ENCODE results near the gene SLC24A2. TPM values are rescaled to one million over a fixed set of nuclear protein-coding genes. Genes with fewer than 3 reads are reported as not detected.

The SLC24A2 gene
- total RNA-seq, 1 experiment from 2014 or later = 8.0 TPM

DNA sequence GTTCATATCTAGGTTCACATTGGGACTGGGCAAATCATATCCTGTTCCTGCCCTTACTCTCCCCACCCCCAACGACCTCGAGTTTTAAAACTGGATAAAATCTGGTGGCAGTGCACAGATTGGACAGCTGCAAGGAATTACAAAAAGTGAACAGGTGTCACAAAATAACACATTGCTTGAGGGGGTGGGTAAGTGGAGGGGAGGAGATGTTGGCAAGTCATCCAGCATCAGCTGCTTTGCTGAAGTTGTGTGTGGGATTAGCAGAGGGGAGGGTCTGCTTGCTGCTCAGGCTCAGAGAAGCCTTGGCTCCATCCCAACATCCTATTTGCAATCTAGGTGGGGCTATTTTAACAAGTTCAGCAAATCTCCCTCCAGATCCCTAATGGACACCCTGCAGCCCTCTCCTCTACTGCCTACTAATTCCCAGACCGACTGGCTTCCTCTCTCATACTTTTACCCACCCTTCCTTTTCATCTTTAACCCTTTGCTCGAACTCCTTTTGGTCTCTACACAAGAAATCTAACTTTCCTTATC lies 39.8 kb upstream of the SLC24A2 start:
- ChIA-PET POLR2A (no interaction called here), CTCF (no interaction called here)
- H3K27ac Mint-ChIP-seq = no peak overlapping the region
- ATAC-seq (no peak), DNase-seq (ENCODE audit: low spot score) (no peak)
- no peak overlapping the region for H3K4me3 Mint-ChIP-seq
- TF ChIP-seq, protein P1, sequence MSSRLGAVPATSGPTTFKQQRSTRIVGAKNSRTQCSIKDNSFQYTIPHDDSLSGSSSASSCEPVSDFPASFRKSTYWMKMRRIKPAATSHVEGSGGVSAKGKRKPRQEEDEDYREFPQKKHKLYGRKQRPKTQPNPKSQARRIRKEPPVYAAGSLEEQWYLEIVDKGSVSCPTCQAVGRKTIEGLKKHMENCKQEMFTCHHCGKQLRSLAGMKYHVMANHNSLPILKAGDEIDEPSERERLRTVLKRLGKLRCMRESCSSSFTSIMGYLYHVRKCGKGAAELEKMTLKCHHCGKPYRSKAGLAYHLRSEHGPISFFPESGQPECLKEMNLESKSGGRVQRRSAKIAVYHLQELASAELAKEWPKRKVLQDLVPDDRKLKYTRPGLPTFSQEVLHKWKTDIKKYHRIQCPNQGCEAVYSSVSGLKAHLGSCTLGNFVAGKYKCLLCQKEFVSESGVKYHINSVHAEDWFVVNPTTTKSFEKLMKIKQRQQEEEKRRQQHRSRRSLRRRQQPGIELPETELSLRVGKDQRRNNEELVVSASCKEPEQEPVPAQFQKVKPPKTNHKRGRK (CRISPR knock-in tag; IDR thresholded peaks at IDR 0.05; ENCODE audit: borderline replicate concordance) = no peak
- TF ChIP-seq, protein P2, sequence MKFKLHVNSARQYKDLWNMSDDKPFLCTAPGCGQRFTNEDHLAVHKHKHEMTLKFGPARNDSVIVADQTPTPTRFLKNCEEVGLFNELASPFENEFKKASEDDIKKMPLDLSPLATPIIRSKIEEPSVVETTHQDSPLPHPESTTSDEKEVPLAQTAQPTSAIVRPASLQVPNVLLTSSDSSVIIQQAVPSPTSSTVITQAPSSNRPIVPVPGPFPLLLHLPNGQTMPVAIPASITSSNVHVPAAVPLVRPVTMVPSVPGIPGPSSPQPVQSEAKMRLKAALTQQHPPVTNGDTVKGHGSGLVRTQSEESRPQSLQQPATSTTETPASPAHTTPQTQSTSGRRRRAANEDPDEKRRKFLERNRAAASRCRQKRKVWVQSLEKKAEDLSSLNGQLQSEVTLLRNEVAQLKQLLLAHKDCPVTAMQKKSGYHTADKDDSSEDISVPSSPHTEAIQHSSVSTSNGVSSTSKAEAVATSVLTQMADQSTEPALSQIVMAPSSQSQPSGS (CRISPR knock-in tag; IDR thresholded peaks at IDR 0.05; ENCODE audit: borderline replicate concordance, low read depth) = no peak
- TF ChIP-seq, protein P3, sequence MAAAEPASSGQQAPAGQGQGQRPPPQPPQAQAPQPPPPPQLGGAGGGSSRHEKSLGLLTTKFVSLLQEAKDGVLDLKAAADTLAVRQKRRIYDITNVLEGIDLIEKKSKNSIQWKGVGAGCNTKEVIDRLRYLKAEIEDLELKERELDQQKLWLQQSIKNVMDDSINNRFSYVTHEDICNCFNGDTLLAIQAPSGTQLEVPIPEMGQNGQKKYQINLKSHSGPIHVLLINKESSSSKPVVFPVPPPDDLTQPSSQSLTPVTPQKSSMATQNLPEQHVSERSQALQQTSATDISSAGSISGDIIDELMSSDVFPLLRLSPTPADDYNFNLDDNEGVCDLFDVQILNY (CRISPR knock-in tag; IDR thresholded peaks at IDR 0.05) = no peak
- no peak for TF ChIP-seq ZNF219 (CRISPR knock-in tag; IDR thresholded peaks at IDR 0.05; ENCODE audit: borderline replicate concordance)
- TF ChIP-seq, protein P4, sequence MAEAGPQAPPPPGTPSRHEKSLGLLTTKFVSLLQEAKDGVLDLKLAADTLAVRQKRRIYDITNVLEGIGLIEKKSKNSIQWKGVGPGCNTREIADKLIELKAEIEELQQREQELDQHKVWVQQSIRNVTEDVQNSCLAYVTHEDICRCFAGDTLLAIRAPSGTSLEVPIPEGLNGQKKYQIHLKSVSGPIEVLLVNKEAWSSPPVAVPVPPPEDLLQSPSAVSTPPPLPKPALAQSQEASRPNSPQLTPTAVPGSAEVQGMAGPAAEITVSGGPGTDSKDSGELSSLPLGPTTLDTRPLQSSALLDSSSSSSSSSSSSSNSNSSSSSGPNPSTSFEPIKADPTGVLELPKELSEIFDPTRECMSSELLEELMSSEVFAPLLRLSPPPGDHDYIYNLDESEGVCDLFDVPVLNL (CRISPR knock-in tag; IDR thresholded peaks at IDR 0.05; ENCODE audit: borderline replicate concordance, low read depth) = no peak
- TF ChIP-seq ZNF138 (CRISPR knock-in tag; conservative IDR thresholded peaks at IDR 0.05) = no peak
- no peak for TF ChIP-seq NR1H2 (CRISPR knock-in tag; IDR thresholded peaks at IDR 0.05)
- no peak for TF ChIP-seq GTF2I (CRISPR knock-in tag; conservative IDR thresholded peaks at IDR 0.05)
- no peak for TF ChIP-seq EMX1 (CRISPR knock-in tag; IDR thresholded peaks at IDR 0.05)
- TF ChIP-seq FOXP1 (CRISPR knock-in tag; IDR thresholded peaks at IDR 0.05; ENCODE audit: borderline replicate concordance) = no peak
- H3K9me3 Mint-ChIP-seq = peaks cover 32% of the 10 kb centered on the region
- H3K27me3 Mint-ChIP-seq (ENCODE audit: low read depth) = peaks cover 4% of the 10 kb centered on the region
- H3K36me3 Mint-ChIP-seq = peaks cover 30% of the 10 kb centered on the region
- H3K4me1 Mint-ChIP-seq = no peaks in the 10 kb centered on the region

DNA sequence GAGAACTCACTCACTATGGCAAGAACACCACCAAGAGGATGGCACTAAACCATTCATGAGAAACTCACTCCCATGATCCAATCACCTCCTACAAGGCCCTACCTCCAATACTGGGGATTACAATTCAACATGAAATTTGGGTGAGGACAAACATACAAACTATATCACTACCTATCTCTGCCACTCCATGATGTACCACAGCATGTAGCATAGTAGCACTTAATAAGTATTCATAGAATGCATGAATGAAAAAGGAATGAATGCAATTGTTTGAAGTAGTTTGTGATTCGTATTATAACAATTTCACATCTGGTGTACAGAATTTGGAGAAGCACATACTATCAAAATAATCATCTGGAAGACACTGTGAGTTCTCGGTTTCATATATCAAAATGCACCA lies 27.9 kb upstream of the SLC24A2 start:
- Mint-ChIP-seq H3K27me3 (ENCODE audit: low read depth) (no peaks in the 10 kb centered on the region), H3K4me1 (no peaks in the 10 kb centered on the region), H3K36me3 (peaks cover 53% of the 10 kb centered on the region), H3K4me3 (no peak overlapping the region), H3K9me3 (peaks cover 70% of the 10 kb centered on the region), H3K27ac (no peak overlapping the region)
- POLR2A ChIA-PET = no interaction called here
- DNase-seq (ENCODE audit: low spot score) = no peak
- no peak for ATAC-seq
- CTCF ChIA-PET = no interaction called here
- TF ChIP-seq ZBTB21 (CRISPR knock-in tag; IDR thresholded peaks at IDR 0.05; ENCODE audit: borderline replicate concordance) (no peak), TEAD1 (CRISPR knock-in tag; IDR thresholded peaks at IDR 0.05) (no peak), GTF2I (CRISPR knock-in tag; conservative IDR thresholded peaks at IDR 0.05) (no peak), SMAD4 (CRISPR knock-in tag; IDR thresholded peaks at IDR 0.05) (no peak), GRHL2 (CRISPR knock-in tag; IDR thresholded peaks at IDR 0.05; ENCODE audit: insufficient replicate concordance, severe bottlenecking) (no peak), SMAD3 (CRISPR knock-in tag; IDR thresholded peaks at IDR 0.05; ENCODE audit: borderline replicate concordance) (no peak), ZNF317 (CRISPR knock-in tag; IDR thresholded peaks at IDR 0.05; ENCODE audit: borderline replicate concordance, low read depth) (no peak), PRRX2 (CRISPR knock-in tag; IDR thresholded peaks at IDR 0.05) (no peak)
- TF ChIP-seq, protein P5, sequence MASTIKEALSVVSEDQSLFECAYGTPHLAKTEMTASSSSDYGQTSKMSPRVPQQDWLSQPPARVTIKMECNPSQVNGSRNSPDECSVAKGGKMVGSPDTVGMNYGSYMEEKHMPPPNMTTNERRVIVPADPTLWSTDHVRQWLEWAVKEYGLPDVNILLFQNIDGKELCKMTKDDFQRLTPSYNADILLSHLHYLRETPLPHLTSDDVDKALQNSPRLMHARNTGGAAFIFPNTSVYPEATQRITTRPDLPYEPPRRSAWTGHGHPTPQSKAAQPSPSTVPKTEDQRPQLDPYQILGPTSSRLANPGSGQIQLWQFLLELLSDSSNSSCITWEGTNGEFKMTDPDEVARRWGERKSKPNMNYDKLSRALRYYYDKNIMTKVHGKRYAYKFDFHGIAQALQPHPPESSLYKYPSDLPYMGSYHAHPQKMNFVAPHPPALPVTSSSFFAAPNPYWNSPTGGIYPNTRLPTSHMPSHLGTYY (CRISPR knock-in tag; IDR thresholded peaks at IDR 0.05) = no peak
- TF ChIP-seq, protein P6, sequence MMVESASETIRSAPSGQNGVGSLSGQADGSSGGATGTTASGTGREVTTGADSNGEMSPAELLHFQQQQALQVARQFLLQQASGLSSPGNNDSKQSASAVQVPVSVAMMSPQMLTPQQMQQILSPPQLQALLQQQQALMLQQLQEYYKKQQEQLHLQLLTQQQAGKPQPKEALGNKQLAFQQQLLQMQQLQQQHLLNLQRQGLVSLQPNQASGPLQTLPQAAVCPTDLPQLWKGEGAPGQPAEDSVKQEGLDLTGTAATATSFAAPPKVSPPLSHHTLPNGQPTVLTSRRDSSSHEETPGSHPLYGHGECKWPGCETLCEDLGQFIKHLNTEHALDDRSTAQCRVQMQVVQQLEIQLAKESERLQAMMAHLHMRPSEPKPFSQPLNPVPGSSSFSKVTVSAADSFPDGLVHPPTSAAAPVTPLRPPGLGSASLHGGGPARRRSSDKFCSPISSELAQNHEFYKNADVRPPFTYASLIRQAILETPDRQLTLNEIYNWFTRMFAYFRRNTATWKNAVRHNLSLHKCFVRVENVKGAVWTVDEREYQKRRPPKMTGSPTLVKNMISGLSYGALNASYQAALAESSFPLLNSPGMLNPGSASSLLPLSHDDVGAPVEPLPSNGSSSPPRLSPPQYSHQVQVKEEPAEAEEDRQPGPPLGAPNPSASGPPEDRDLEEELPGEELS (CRISPR knock-in tag; IDR thresholded peaks at IDR 0.05) = no peak
- TF ChIP-seq, protein P7, sequence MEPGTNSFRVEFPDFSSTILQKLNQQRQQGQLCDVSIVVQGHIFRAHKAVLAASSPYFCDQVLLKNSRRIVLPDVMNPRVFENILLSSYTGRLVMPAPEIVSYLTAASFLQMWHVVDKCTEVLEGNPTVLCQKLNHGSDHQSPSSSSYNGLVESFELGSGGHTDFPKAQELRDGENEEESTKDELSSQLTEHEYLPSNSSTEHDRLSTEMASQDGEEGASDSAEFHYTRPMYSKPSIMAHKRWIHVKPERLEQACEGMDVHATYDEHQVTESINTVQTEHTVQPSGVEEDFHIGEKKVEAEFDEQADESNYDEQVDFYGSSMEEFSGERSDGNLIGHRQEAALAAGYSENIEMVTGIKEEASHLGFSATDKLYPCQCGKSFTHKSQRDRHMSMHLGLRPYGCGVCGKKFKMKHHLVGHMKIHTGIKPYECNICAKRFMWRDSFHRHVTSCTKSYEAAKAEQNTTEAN (CRISPR knock-in tag; IDR thresholded peaks at IDR 0.05) = no peak
- TF ChIP-seq, protein P8, sequence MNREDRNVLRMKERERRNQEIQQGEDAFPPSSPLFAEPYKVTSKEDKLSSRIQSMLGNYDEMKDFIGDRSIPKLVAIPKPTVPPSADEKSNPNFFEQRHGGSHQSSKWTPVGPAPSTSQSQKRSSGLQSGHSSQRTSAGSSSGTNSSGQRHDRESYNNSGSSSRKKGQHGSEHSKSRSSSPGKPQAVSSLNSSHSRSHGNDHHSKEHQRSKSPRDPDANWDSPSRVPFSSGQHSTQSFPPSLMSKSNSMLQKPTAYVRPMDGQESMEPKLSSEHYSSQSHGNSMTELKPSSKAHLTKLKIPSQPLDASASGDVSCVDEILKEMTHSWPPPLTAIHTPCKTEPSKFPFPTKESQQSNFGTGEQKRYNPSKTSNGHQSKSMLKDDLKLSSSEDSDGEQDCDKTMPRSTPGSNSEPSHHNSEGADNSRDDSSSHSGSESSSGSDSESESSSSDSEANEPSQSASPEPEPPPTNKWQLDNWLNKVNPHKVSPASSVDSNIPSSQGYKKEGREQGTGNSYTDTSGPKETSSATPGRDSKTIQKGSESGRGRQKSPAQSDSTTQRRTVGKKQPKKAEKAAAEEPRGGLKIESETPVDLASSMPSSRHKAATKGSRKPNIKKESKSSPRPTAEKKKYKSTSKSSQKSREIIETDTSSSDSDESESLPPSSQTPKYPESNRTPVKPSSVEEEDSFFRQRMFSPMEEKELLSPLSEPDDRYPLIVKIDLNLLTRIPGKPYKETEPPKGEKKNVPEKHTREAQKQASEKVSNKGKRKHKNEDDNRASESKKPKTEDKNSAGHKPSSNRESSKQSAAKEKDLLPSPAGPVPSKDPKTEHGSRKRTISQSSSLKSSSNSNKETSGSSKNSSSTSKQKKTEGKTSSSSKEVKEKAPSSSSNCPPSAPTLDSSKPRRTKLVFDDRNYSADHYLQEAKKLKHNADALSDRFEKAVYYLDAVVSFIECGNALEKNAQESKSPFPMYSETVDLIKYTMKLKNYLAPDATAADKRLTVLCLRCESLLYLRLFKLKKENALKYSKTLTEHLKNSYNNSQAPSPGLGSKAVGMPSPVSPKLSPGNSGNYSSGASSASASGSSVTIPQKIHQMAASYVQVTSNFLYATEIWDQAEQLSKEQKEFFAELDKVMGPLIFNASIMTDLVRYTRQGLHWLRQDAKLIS (CRISPR knock-in tag; IDR thresholded peaks at IDR 0.05; ENCODE audit: borderline replicate concordance) = no peak
